IMR-90 (cell line): ENCODE measurements around the gene ST7.

ENCODE experiments used
- BHLHE40 ChIP-seq: fragments of 150-350 bp; IDR thresholded peaks from 2 replicates; pipeline ENCODE4 v1.6.1; 2016; ENCODE audit warnings: mild to moderate bottlenecking, low read depth, low read length
- MAFK ChIP-seq: IDR thresholded peaks from 2 replicates; pipeline ENCODE4 v1.6.1; 2012; ENCODE audit warnings: low read depth, low read length, improper control_type of control experiment
- POLR2A ChIP-seq: IDR thresholded peaks from 2 replicates; pipeline ENCODE4 v1.6.1; 2012; ENCODE audit warnings: mild to moderate bottlenecking, low read depth, low read length
- RAD21 ChIP-seq: IDR thresholded peaks from 2 replicates; pipeline ENCODE4 v1.6.1; 2012; ENCODE audit warnings: low read length, improper control_type of control experiment
- RCOR1 ChIP-seq: IDR thresholded peaks from 2 replicates; pipeline ENCODE4 v1.6.1; 2012; ENCODE audit warnings: mild to moderate bottlenecking, low read length, improper control_type of control experiment; ENCODE audit not compliant: insufficient replicate concordance
- RFX5 ChIP-seq: IDR thresholded peaks from 2 replicates; pipeline ENCODE4 v1.8.0; 2012; ENCODE audit warnings: low read depth, mild to moderate bottlenecking, low read length, moderate library complexity
- SMC3 ChIP-seq: fragments of 150-350 bp; IDR thresholded peaks from 2 replicates; pipeline ENCODE4 v1.6.1; 2016; ENCODE audit warnings: low read depth, mild to moderate bottlenecking, antibody characterized with exemption, low read length, moderate library complexity
- TF ChIP-seq, protein P1 (sequence below): conservative IDR thresholded peaks from 2 replicates; pipeline ENCODE4 v1.5.1; 2012; ENCODE audit warnings: mild to moderate bottlenecking, low read depth, low read length, improper control_type of control experiment
- TF ChIP-seq, protein P2 (sequence below): fragments of 150-350 bp; IDR thresholded peaks from 2 replicates; pipeline ENCODE4 v1.6.1; 2017; ENCODE audit warnings: mild to moderate bottlenecking, antibody characterized with exemption, low read length, low read depth
- TF ChIP-seq, protein P3 (sequence below): fragments of 150-350 bp; IDR thresholded peaks from 2 replicates; pipeline ENCODE4 v1.6.1; 2016; ENCODE audit warnings: low read depth, mild to moderate bottlenecking, low read length, moderate library complexity, borderline replicate concordance

DNA sequence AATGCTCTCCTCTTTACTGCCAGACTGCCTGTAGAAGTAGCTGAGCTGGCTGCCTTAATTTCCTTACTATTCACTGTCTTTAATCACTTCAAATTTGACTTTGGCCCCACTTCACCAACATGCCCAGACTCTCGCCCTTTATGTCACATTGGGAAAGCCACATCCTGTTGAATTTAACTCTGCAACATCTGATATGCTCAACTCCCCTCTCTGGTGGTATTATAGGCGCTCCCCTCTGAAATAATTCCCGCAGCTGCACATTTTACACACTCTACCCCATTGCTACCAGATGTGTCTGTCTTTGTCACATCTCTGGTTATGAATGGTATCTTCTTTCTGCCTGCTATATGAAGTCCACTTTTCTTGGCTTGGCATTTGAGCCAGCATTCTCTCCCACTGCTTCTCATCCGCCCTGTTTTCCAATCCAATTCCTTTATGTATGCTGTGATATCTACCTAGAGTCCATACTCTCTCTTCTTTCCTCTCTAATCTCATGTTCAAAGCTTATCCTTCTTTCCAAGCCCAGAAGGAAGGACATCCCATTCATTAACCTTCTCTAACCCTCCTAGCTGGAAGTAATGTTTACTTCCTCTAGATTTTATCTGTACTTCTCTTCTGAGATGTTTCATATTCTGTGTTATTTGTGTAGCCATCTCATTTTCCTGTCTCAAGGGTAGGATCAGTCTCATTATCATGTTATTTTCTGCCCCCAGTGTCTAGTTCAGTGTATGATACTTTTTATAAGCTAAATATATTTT is 134.5 kb downstream of the ST7 start:
- TF ChIP-seq POLR2A (no peak), SMC3 (no peak), MAFK (no peak), RFX5 (no peak), BHLHE40 (no peak), RCOR1 (no peak), RAD21 (no peak)
- TF ChIP-seq, protein P1, sequence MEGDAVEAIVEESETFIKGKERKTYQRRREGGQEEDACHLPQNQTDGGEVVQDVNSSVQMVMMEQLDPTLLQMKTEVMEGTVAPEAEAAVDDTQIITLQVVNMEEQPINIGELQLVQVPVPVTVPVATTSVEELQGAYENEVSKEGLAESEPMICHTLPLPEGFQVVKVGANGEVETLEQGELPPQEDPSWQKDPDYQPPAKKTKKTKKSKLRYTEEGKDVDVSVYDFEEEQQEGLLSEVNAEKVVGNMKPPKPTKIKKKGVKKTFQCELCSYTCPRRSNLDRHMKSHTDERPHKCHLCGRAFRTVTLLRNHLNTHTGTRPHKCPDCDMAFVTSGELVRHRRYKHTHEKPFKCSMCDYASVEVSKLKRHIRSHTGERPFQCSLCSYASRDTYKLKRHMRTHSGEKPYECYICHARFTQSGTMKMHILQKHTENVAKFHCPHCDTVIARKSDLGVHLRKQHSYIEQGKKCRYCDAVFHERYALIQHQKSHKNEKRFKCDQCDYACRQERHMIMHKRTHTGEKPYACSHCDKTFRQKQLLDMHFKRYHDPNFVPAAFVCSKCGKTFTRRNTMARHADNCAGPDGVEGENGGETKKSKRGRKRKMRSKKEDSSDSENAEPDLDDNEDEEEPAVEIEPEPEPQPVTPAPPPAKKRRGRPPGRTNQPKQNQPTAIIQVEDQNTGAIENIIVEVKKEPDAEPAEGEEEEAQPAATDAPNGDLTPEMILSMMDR: no peak
- TF ChIP-seq, protein P2, sequence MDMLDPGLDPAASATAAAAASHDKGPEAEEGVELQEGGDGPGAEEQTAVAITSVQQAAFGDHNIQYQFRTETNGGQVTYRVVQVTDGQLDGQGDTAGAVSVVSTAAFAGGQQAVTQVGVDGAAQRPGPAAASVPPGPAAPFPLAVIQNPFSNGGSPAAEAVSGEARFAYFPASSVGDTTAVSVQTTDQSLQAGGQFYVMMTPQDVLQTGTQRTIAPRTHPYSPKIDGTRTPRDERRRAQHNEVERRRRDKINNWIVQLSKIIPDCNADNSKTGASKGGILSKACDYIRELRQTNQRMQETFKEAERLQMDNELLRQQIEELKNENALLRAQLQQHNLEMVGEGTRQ: no peak
- TF ChIP-seq, protein P3, sequence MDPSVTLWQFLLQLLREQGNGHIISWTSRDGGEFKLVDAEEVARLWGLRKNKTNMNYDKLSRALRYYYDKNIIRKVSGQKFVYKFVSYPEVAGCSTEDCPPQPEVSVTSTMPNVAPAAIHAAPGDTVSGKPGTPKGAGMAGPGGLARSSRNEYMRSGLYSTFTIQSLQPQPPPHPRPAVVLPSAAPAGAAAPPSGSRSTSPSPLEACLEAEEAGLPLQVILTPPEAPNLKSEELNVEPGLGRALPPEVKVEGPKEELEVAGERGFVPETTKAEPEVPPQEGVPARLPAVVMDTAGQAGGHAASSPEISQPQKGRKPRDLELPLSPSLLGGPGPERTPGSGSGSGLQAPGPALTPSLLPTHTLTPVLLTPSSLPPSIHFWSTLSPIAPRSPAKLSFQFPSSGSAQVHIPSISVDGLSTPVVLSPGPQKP: no peak
